ENCODE results near the gene KCNG4.
A peak's percentile ranks its signal among the peaks of the same experiment; 100 is the strongest.

The KCNG4 gene

DNA sequence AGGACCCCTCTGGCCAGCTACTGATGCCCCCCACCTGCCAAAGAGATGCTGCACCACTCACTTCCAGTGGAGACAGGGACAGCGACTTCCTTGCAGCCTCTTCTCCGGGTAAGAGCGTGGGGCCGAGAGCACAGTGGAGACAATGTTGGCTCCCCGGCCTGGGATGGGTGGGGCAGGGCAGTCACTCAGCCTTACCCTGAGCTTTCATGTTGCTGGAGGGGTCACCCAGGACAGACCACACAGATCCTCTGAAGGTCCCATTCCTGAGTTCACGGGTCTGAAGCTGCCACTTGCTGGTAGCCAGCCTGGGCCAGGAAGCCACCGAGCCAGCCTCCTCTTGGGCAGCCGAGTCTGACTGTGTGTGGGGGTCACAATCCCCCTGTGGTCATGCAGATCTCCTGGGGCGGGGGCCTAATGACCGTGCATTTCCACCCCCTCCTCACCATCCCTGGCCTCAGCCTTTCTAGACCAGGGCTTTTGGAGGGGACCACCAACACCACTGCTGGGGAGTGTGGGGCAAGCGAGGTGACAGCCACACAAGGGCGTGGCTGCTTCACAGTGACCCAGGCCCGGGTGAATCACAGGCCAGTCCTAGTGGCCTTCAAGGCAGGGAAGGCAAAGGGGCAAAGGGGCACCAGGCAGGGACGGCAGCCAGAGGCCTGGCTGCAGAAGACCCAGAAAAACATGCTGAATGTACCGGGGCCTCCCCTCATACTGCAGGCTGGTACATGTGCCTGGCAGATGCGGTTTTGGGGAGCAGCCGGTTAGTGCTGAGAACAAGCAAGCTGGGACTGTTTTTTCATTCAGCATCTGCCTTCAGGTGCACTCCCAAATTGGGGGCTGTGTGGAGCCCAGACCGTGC, 63.4 kb downstream of the KCNG4 start:
- ChIA-PET CTCF (interaction anchor here (0.7 to 4.0 kb wide), 5 partner anchors 8 to 88 kb away, joined by 3 to 39 read pairs (median 3); partner anchors contain the start of gene TAF1C), POLR2A (interaction anchor here (0.5 kb wide), 1 partner anchor 20 kb away, joined by 3 read pairs; no protein-coding TSS in a partner anchor)
- no peak for DNase-seq (ENCODE audit: extremely low spot score)
- TF ChIP-seq CTCF (IDR thresholded peaks at IDR 0.05; ENCODE audit: control extremely low read depth, extremely low read depth, low read depth, missing control alignments), result no peak

DNA sequence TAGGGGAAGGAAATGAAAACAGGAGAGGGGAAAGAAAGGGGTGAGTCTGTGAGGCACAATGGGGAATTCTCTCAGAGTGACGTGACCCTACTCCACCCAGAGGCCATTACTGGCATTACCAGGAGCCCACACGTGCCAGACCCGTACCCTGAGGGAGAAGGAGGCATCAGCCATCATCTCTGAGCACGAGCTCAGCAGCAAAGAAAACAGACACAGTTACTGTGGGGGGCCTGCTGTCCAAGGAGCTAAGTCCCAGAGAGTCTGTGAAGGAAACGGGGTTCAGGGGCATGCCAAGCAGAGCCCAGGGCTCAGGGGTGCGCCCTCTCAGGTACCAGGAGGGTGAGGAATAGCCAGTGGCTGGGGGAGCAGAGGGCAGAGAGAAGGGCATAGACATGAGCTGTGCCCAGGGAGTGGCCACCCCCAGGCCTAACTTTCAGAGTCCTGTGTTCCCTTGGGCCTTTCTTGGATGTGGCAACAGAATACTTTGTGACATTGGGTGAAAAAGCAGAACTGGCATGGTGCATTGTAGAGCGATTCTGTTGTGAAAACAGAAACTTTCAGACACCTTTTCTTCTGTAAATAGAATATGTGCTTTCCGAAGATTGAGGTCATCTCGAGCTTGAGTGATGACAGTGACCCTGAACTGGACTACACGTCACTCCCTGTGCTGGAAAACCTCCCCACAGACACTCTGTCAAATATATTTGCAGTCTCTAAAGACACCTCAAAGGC, 64.3 kb downstream of the KCNG4 start:
- CTCF ChIA-PET, result interaction anchor here (0.7 to 4.0 kb wide), 5 partner anchors 8 to 91 kb away, joined by 3 to 39 read pairs (median 3); partner anchors contain the start of gene TAF1C
- peak; percentile 75 for DNase-seq (ENCODE audit: extremely low spot score)
- POLR2A ChIA-PET, result no interaction called here
- no peak for TF ChIP-seq CTCF (IDR thresholded peaks at IDR 0.05; ENCODE audit: control extremely low read depth, extremely low read depth, low read depth, missing control alignments)

- no peak for TF ChIP-seq CTCF (IDR thresholded peaks at IDR 0.05; ENCODE audit: control extremely low read depth, extremely low read depth, low read depth, missing control alignments)
- ChIA-PET POLR2A (no interaction called here), CTCF (interaction anchor here (0.7 to 2.3 kb wide), 4 partner anchors 13 to 90 kb away, joined by 3 to 5 read pairs (median 4); partner anchors contain the start of gene TAF1C)
- no peak for DNase-seq (ENCODE audit: extremely low spot score)
Measured at GRCh38 chr16:84174396-84174795, 65.4 kb downstream of the KCNG4 start.

DNA sequence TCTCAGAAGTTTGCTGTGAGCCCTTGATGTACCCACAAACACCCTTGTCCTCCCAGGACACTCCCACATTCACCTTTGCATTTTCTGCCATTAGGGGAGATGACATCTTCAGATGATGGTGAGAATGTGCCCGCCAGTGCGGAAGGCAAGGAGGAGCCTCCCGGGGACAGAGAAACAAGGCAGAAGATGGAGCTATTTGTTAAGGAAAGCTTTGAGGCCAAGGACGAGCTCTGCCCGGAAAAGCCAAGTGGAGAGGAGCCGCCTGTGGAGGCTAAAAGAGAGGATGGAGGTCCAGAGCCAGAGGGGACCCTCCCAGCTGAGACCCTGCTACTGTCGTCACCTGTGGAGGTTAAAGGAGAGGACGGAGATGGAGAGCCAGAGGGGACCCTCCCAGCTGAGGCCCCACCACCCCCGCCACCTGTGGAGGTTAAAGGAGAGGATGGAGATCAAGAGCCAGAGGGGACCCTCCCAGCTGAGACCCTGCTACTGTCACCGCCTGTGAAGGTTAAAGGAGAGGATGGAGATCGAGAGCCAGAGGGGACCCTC, 70.0 kb downstream of the KCNG4 start:
- no peak for TF ChIP-seq CTCF (IDR thresholded peaks at IDR 0.05; ENCODE audit: control extremely low read depth, extremely low read depth, low read depth, missing control alignments)
- POLR2A ChIA-PET, result no interaction called here
- CTCF ChIA-PET, result interaction anchor here (1.2 to 3.8 kb wide), 3 partner anchors 15 to 213 kb away, joined by 4 to 25 read pairs (median 5); partner anchors contain the start of gene TAF1C
- DNase-seq (ENCODE audit: extremely low spot score), result no peak
